CD4-positive, alpha-beta memory T cell (primary cell): ENCODE measurements around the gene CD1B. TPM values are rescaled to one million over a fixed set of nuclear protein-coding genes. Genes with fewer than 3 reads are reported as not detected.

ENCODE experiments used
- CTCF ChIA-PET: fragments of 350-600 bp; sonication (Branson Sonifier 250); formaldehyde crosslinking; loops from one replicate; lab custom pipeline; 2021; ENCODE audit warnings: inconsistent platforms; ENCODE audit not compliant: partially characterized antibody; lab: Charles Lee
- POLR2A ChIA-PET: fragments of 350-600 bp; sonication (Branson Sonifier 250); formaldehyde crosslinking; loops from one replicate; lab custom pipeline; 2021; ENCODE audit not compliant: partially characterized antibody; lab: Charles Lee
- DNase-seq, 5 donors: peaks; one replicate each; pipeline versions ENCODE4 v3.0.0 to v3.0.0-alpha.2; 2020 to 2022; ENCODE audit warnings: mixed read lengths in 1 of 5
- H3K27ac ChIP-seq: one replicate; pipeline ENCODE4 v1.7.0; 2013; ENCODE audit warnings: low read depth, low read length
- H3K27me3 ChIP-seq: 2 replicates; pipeline ENCODE4 v1.7.0; 2013; ENCODE audit warnings: mild to moderate bottlenecking, low read length, moderate library complexity; ENCODE audit not compliant: insufficient read depth
- H3K36me3 ChIP-seq: 2 replicates; pipeline ENCODE4 v1.7.0; 2013; ENCODE audit warnings: mild to moderate bottlenecking, low read length, moderate library complexity; ENCODE audit not compliant: insufficient read depth
- H3K4me1 ChIP-seq: 2 replicates; pipeline ENCODE4 v1.7.0; 2013; ENCODE audit warnings: mild to moderate bottlenecking, low read length, moderate library complexity; ENCODE audit not compliant: insufficient read depth
- H3K4me3 ChIP-seq, 2 donors: one replicate each; pipeline ENCODE4 v1.7.0; 2013; ENCODE audit warnings: low read length in 2 of 2, mild to moderate bottlenecking in 1 of 2
- H3K9me3 ChIP-seq, 2 donors: one replicate each; pipeline ENCODE4 v1.7.0; 2013; ENCODE audit warnings: low read length in 2 of 2, control low read depth in 1 of 2; ENCODE audit not compliant: control insufficient read depth in 1 of 2
- H3K27ac Mint-ChIP-seq, 7 donors: one replicate each; pipeline ENCODE4 v1.8.0; 2020 to 2021; ENCODE audit warnings: mixed read lengths in 7 of 7, mild to moderate bottlenecking in 6 of 7, inconsistent platforms in 3 of 7, moderate library complexity in 3 of 7
- H3K27me3 Mint-ChIP-seq, 2 donors: one replicate each; pipeline ENCODE4 v1.8.0; 2020 to 2021; ENCODE audit warnings: mixed read lengths in 2 of 2
- H3K36me3 Mint-ChIP-seq, 2 donors: one replicate each; pipeline ENCODE4 v1.8.0; 2020 to 2021; ENCODE audit warnings: mixed read lengths in 2 of 2, inconsistent platforms in 1 of 2, mild to moderate bottlenecking in 1 of 2
- H3K4me1 Mint-ChIP-seq, 4 donors: one replicate each; pipeline ENCODE4 v1.8.0; 2020 to 2021; ENCODE audit warnings: mixed read lengths in 4 of 4, mild to moderate bottlenecking in 1 of 4
- H3K4me3 Mint-ChIP-seq, 8 donors: one replicate each; pipeline ENCODE4 v1.8.0; 2020 to 2021; ENCODE audit warnings: mixed read lengths in 8 of 8, mild to moderate bottlenecking in 7 of 8, moderate library complexity in 6 of 8, inconsistent platforms in 3 of 8
- H3K9me3 Mint-ChIP-seq, 8 donors: one replicate each; pipeline ENCODE4 v1.8.0; 2020 to 2021; ENCODE audit warnings: mixed read lengths in 8 of 8, mild to moderate bottlenecking in 5 of 8, inconsistent platforms in 3 of 8, moderate library complexity in 1 of 8
- intact Hi-C: fragments of 100-400 bp; cut with micrococcal nuclease; formaldehyde crosslinking; loops from one replicate; pipeline ENCODE4 v1.15.1; 2023
- polyA plus RNA-seq, 2 donors: library from polyadenylated mRNA; unstranded; fragments of 300-500 nt; fragmentation: Illumina TruSeq; gene quantifications; one replicate each; pipeline ENCODE4 v1.2.3, GENCODE V29; 2021
- total RNA-seq, 2 experiments: library from RNA; stranded (reverse); gene quantifications; one replicate each; pipeline ENCODE4 v1.2.3, GENCODE V29; 2021

CD1B gene
- total and polyA plus RNA-seq, 4 experiments from 2014 or later: not detected

GRCh38 chr1:158295791-158296190, 35.5 kb downstream of the CD1B start:
- H3K4me3 ChIP-seq: no peak overlapping the region
- H3K27ac Mint-ChIP-seq: no peak overlapping the region
- intact Hi-C loops: no loop called here
- DNase-seq: no peak
- no peak overlapping the region for H3K4me3 Mint-ChIP-seq
- H3K9me3 Mint-ChIP-seq: peaks cover 0 to 39% (median 21%) of the 10 kb centered on the region in 8 donors
- no peaks in the 10 kb centered on the region for H3K9me3 ChIP-seq
- CTCF ChIA-PET: no interaction called here
- H3K27me3 ChIP-seq: no peaks in the 10 kb centered on the region
- POLR2A ChIA-PET: no interaction called here
- peaks cover 12% of the 10 kb centered on the region in 2 donors for H3K27me3 Mint-ChIP-seq
- H3K4me1 ChIP-seq: no peaks in the 10 kb centered on the region
- no peak overlapping the region for H3K27ac ChIP-seq
- H3K36me3 Mint-ChIP-seq: no peaks in the 10 kb centered on the region
- no peaks in the 10 kb centered on the region for H3K4me1 Mint-ChIP-seq
- no peaks in the 10 kb centered on the region for H3K36me3 ChIP-seq

GRCh38 chr1:158290321-158290844, 40.9 kb downstream of the CD1B start:
- no peak overlapping the region for H3K27ac Mint-ChIP-seq
- Histone ChIP-seq H3K4me1 (peaks cover 5% of the 10 kb centered on the region), H3K27ac (no peak overlapping the region), H3K36me3 (no peaks in the 10 kb centered on the region), H3K27me3 (no peaks in the 10 kb centered on the region), H3K9me3 (no peaks in the 10 kb centered on the region), H3K4me3 (no peak overlapping the region)
- CTCF ChIA-PET: no interaction called here
- no peaks in the 10 kb centered on the region for H3K36me3 Mint-ChIP-seq
- H3K9me3 Mint-ChIP-seq: peaks cover 0 to under 1% (median 0%) of the 10 kb centered on the region in 8 donors
- peaks cover 5 to 7% (median 6%) of the 10 kb centered on the region in 4 donors for H3K4me1 Mint-ChIP-seq
- DNase-seq: no peak
- peaks cover 8 to 16% of the 10 kb centered on the region in 2 donors for H3K27me3 Mint-ChIP-seq
- intact Hi-C loops: no loop called here
- POLR2A ChIA-PET: no interaction called here
- no peak overlapping the region for H3K4me3 Mint-ChIP-seq

GRCh38 chr1:158289811-158290210, 41.5 kb downstream of the CD1B start, which contains the start of gene CD1C:
Gene CD1C (plus strand): TSS chr1:158289923. CDS start chr1:158290065, 142 bp downstream.
- Mint-ChIP-seq H3K36me3 (no peaks in the 10 kb centered on the region), H3K9me3 (no peaks in the 10 kb centered on the region), H3K27ac (no peak within 1 kb of the TSS), H3K4me3 (no peak within 1 kb of the TSS), H3K4me1 (peaks cover 6 to 8% (median 7%) of the 10 kb centered on the region in 4 donors), H3K27me3 (peaks cover 10 to 18% of the 10 kb centered on the region in 2 donors)
- H3K27me3 ChIP-seq: no peaks in the 10 kb centered on the region
- intact Hi-C loops: no loop called here
- H3K9me3 ChIP-seq: no peaks in the 10 kb centered on the region
- POLR2A ChIA-PET: no interaction called here
- H3K27ac ChIP-seq: no peak within 1 kb of the TSS
- peaks cover 5% of the 10 kb centered on the region for H3K4me1 ChIP-seq
- CTCF ChIA-PET: no interaction called here
- DNase-seq: no peak
- no peak within 1 kb of the TSS for H3K4me3 ChIP-seq
- H3K36me3 ChIP-seq: no peaks in the 10 kb centered on the region

GRCh38 chr1:158286941-158287346, 44.4 kb downstream of the CD1B start:
- Histone ChIP-seq H3K27me3 (no peaks in the 10 kb centered on the region), H3K4me3 (no peak overlapping the region), H3K4me1 (peaks cover 5% of the 10 kb centered on the region), H3K9me3 (no peaks in the 10 kb centered on the region), H3K27ac (no peak overlapping the region), H3K36me3 (no peaks in the 10 kb centered on the region)
- peaks cover 6 to 8% (median 7%) of the 10 kb centered on the region in 4 donors for H3K4me1 Mint-ChIP-seq
- H3K27me3 Mint-ChIP-seq: peaks cover 12 to 18% of the 10 kb centered on the region in 2 donors
- POLR2A ChIA-PET: no interaction called here
- H3K36me3 Mint-ChIP-seq: no peaks in the 10 kb centered on the region
- CTCF ChIA-PET: no interaction called here
- no peak for DNase-seq
- peaks cover 0 to 13% (median 5%) of the 10 kb centered on the region in 8 donors for H3K9me3 Mint-ChIP-seq
- H3K27ac Mint-ChIP-seq: no peak overlapping the region
- H3K4me3 Mint-ChIP-seq: no peak overlapping the region
- intact Hi-C loops: no loop called here

- intact Hi-C loops: no loop called here
- Mint-ChIP-seq H3K27me3 (peaks cover 12 to 19% of the 10 kb centered on the region in 2 donors), H3K4me1 (peaks cover 6 to 8% (median 7%) of the 10 kb centered on the region in 4 donors), H3K9me3 (peaks cover 0 to 18% (median 8%) of the 10 kb centered on the region in 8 donors), H3K4me3 (peak overlapping the region in 1 of 8 donors; percentile 3), H3K27ac (no peak overlapping the region), H3K36me3 (no peaks in the 10 kb centered on the region)
- Histone ChIP-seq H3K9me3 (no peaks in the 10 kb centered on the region), H3K27ac (no peak overlapping the region), H3K4me3 (no peak overlapping the region), H3K36me3 (no peaks in the 10 kb centered on the region), H3K27me3 (no peaks in the 10 kb centered on the region), H3K4me1 (peaks cover 5% of the 10 kb centered on the region)
- ChIA-PET POLR2A (no interaction called here), CTCF (no interaction called here)
- no peak for DNase-seq
Observed at GRCh38 chr1:158286487-158286886, 44.8 kb downstream of the CD1B start.

GRCh38 chr1:158285756-158286241, 45.5 kb downstream of the CD1B start:
- Mint-ChIP-seq H3K36me3 (no peaks in the 10 kb centered on the region), H3K4me1 (peaks cover 6 to 8% (median 7%) of the 10 kb centered on the region in 4 donors), H3K27me3 (peaks cover 12 to 26% of the 10 kb centered on the region in 2 donors), H3K9me3 (peaks cover 0 to 22% (median 13%) of the 10 kb centered on the region in 8 donors), H3K4me3 (peak overlapping the region in 2 of 8 donors; percentile 20 to 44), H3K27ac (peak overlapping the region in 1 of 7 donors; percentile 53)
- no peak for DNase-seq
- Histone ChIP-seq H3K36me3 (no peaks in the 10 kb centered on the region), H3K27me3 (no peaks in the 10 kb centered on the region), H3K4me1 (peaks cover 5% of the 10 kb centered on the region), H3K4me3 (no peak overlapping the region), H3K9me3 (no peaks in the 10 kb centered on the region), H3K27ac (no peak overlapping the region)
- intact Hi-C loops: no loop called here
- POLR2A ChIA-PET: no interaction called here
- CTCF ChIA-PET: no interaction called here

- Mint-ChIP-seq H3K27me3 (peaks cover 12 to 29% of the 10 kb centered on the region in 2 donors), H3K27ac (no peak overlapping the region), H3K9me3 (peaks cover 0 to 23% (median 13%) of the 10 kb centered on the region in 8 donors), H3K4me1 (peaks cover 6 to 8% (median 7%) of the 10 kb centered on the region in 4 donors), H3K36me3 (no peaks in the 10 kb centered on the region), H3K4me3 (no peak overlapping the region)
- ChIA-PET POLR2A (no interaction called here), CTCF (no interaction called here)
- Histone ChIP-seq H3K27ac (no peak overlapping the region), H3K4me1 (peaks cover 5% of the 10 kb centered on the region), H3K9me3 (no peaks in the 10 kb centered on the region), H3K27me3 (no peaks in the 10 kb centered on the region), H3K36me3 (no peaks in the 10 kb centered on the region), H3K4me3 (no peak overlapping the region)
- DNase-seq: no peak
- intact Hi-C loops: no loop called here
Observed at GRCh38 chr1:158283965-158284364, 47.4 kb downstream of the CD1B start.
